ENCODE results near the gene KRTAP2-3.

GRCh38 chr17:41082626-41083025 is 22.7 kb upstream of the KRTAP2-3 start:
- TF ChIP-seq CTCF (IDR thresholded peaks at IDR 0.05) = no peak
- TF ChIP-seq POLR2A (IDR thresholded peaks at IDR 0.05) = no peak
